Esophagus squamous epithelium (tissue), 5 donors: ENCODE data around the gene CD160. TPM values are rescaled to one million over a fixed set of nuclear protein-coding genes. Genes with fewer than 3 reads are reported as not detected.
A peak's percentile ranks its signal among the peaks of the same experiment; 100 is the strongest.
"Not testable (repeated sequence)": the region's sequence is repeated elsewhere in the genome, so short reads cannot be mapped to it uniquely, and the experiment has no call there.

ENCODE experiments used
- DNase-seq: peaks from one replicate; lab custom pipeline; 2025; lab: John Stamatoyannopoulos, UW
- H3K27ac ChIP-seq, 4 donors: fragments of 200-600 bp; sonication (generic); one replicate each; pipeline ENCODE4 v1.5.1; 2016 to 2019; ENCODE audit warnings: mild to moderate bottlenecking in 1 of 4
- H3K27me3 ChIP-seq, 4 donors: fragments of 200-600 bp; sonication (generic); 1 replicate in 3 of 4; 2 replicates in 1 of 4; pipeline versions ENCODE4 v1.5.1 to v1.6.0; 2017 to 2021; ENCODE audit warnings: antibody characterized with exemption in 1 of 4
- H3K36me3 ChIP-seq, 3 donors: fragments of 200-600 bp; sonication (generic); one replicate each; pipeline ENCODE4 v1.5.1; 2016 to 2019
- H3K4me1 ChIP-seq, 3 donors: fragments of 200-600 bp; sonication (generic); one replicate each; pipeline ENCODE4 v1.5.1; 2017 to 2019
- H3K4me3 ChIP-seq, 4 donors: fragments of 200-600 bp; sonication (generic); 1 replicate in 3 of 4; 2 replicates in 1 of 4; pipeline ENCODE4 v1.5.1; 2016 to 2019; ENCODE audit warnings: mild to moderate bottlenecking in 2 of 4, moderate library complexity in 1 of 4
- H3K9me3 ChIP-seq, 3 donors: fragments of 200-600 bp; sonication (generic); one replicate each; pipeline ENCODE4 v1.5.1; 2016 to 2019
- CTCF ChIP-seq, 6 experiments: fragments of 450-650 bp in 4 of 6; fragments of 200-600 bp in 2 of 6; sonication (generic) in 2 of 6; IDR thresholded peaks; one replicate each; pipeline ENCODE4 v1.5.1; 2016 to 2019; ENCODE audit warnings: antibody characterized with exemption in 6 of 6, mild to moderate bottlenecking in 4 of 6, moderate library complexity in 4 of 6
- POLR2A ChIP-seq, 4 donors: fragments of 450-650 bp; IDR thresholded peaks; one replicate each; pipeline ENCODE4 v1.6.1; 2017; ENCODE audit warnings: antibody characterized with exemption in 4 of 4, mild to moderate bottlenecking in 4 of 4, moderate library complexity in 3 of 4
- WGBS, 2 donors: methylation state at CpG; one replicate each; pipeline ENCODE4 v1.1.5; 2018; 5-methylcytosine and 5-hydroxymethylcytosine counted together
- intact Hi-C: fragments of 100-400 bp; cut with DNase I; formaldehyde crosslinking; loops from one replicate; pipeline ENCODE4 v1.15.0; 2022
- total RNA-seq, 4 donors: library from RNA; depleted of rRNA; stranded (reverse); fragments of >200 nt; gene quantifications; one replicate each; pipeline ENCODE4 v1.1.0, GENCODE V29; 2016
- donor health status: DM: yes; HTN: yes; CAD: no.

CD160 gene
- total RNA-seq, 4 donors from 2014 or later = not detected

GRCh38 chr1:145720556-145720877, 1.2 kb downstream of the CD160 start:
- H3K4me3 ChIP-seq = peak overlapping the region in 1 of 4 donors; percentile 59
- no peaks in the 10 kb centered on the region for H3K36me3 ChIP-seq
- H3K9me3 ChIP-seq = no peaks in the 10 kb centered on the region
- H3K27me3 ChIP-seq = peaks cover 0 to 21% (median 0%) of the 10 kb centered on the region in 4 donors
- 46 to 63% methylated on average over 4 of the region's 5 CpGs for WGBS, 2 donors
- peaks cover 4 to 14% (median 9%) of the 10 kb centered on the region in 3 donors for H3K4me1 ChIP-seq
- H3K27ac ChIP-seq = no peak overlapping the region
- TF ChIP-seq CTCF (IDR thresholded peaks at IDR 0.05) (no peak), POLR2A (IDR thresholded peaks at IDR 0.05) (no peak)
- DNase-seq = no peak
- intact Hi-C loops = no loop called here

- 5 to 6% methylated on average over 19 to 23 of the region's 47 CpGs for WGBS, 2 donors
- Histone ChIP-seq H3K36me3 (no peaks in the 10 kb centered on the region), H3K27ac (no peak overlapping the region), H3K27me3 (peaks cover 0 to 21% (median 0%) of the 10 kb centered on the region in 4 donors), H3K9me3 (no peaks in the 10 kb centered on the region), H3K4me3 (peak overlapping the region in 3 of 4 donors; percentile 11 to 59 (median 25)), H3K4me1 (peaks cover 4 to 14% (median 9%) of the 10 kb centered on the region in 3 donors)
- intact Hi-C loops = no loop called here
- peak; percentile 74 to 96 (median 84) for TF ChIP-seq CTCF (IDR thresholded peaks at IDR 0.05)
- TF ChIP-seq POLR2A (IDR thresholded peaks at IDR 0.05) = no peak
- DNase-seq = no peak
These were observed 1.8 kb downstream of the CD160 start for GRCh38 chr1:145720878-145721671.

- H3K9me3 ChIP-seq, intact Hi-C loops: not testable (repeated sequence)
- 86 to 88% methylated on average over 5 of the region's 5 CpGs for WGBS, 2 donors
These were observed 6.9 kb downstream of the CD160 start for GRCh38 chr1:145726193-145726592.

GRCh38 chr1:145729196-145729595, 9.9 kb downstream of the CD160 start:
- no peak overlapping the region for H3K27ac ChIP-seq
- no peaks in the 10 kb centered on the region for H3K27me3 ChIP-seq
- H3K4me1 ChIP-seq = no peaks in the 10 kb centered on the region
- intact Hi-C loops = no loop called here
- no peaks in the 10 kb centered on the region for H3K9me3 ChIP-seq
- no peaks in the 10 kb centered on the region for H3K36me3 ChIP-seq
- 59 to 72% methylated on average over 5 of the region's 5 CpGs for WGBS, 2 donors
- no peak overlapping the region for H3K4me3 ChIP-seq
- no peak for TF ChIP-seq POLR2A (IDR thresholded peaks at IDR 0.05)
- TF ChIP-seq CTCF (IDR thresholded peaks at IDR 0.05) = no peak
- DNase-seq = no peak

More at GRCh38 chr1:145726193-145726592, 6.9 kb downstream of the CD160 start:
- DNase-seq, H3K27ac ChIP-seq, H3K4me1 ChIP-seq, H3K4me3 ChIP-seq, H3K36me3 ChIP-seq, H3K27me3 ChIP-seq: not testable (repeated sequence)

GRCh38 chr1:145729666-145730436, 10.6 kb downstream of the CD160 start:
- WGBS, 2 donors = 94 to 97% methylated on average over 5 of the region's 5 CpGs
- no peaks in the 10 kb centered on the region for H3K36me3 ChIP-seq
- H3K27ac ChIP-seq = no peak overlapping the region
- no peaks in the 10 kb centered on the region for H3K4me1 ChIP-seq
- intact Hi-C loops = no loop called here
- H3K4me3 ChIP-seq = no peak overlapping the region
- H3K27me3 ChIP-seq = no peaks in the 10 kb centered on the region
- no peak for TF ChIP-seq CTCF (IDR thresholded peaks at IDR 0.05)
- TF ChIP-seq POLR2A (IDR thresholded peaks at IDR 0.05) = no peak
- DNase-seq = no peak
- H3K9me3 ChIP-seq = no peaks in the 10 kb centered on the region
